GM03348 (cell line): Measurements from ENCODE around the gene TIMP4.

Experiments
- DNase-seq: peaks from one replicate; pipeline ENCODE4 v3.0.0; 2012; ENCODE audit warnings: low spot score

Gene TIMP4

GRCh38 chr3:12158387-12159226 is at the start of gene TIMP4:
Gene TIMP4, minus strand, starts transcription at chr3:12158912. Its CDS starts 72 bp downstream, at chr3:12158840.
- DNase-seq: peak; percentile 67

DNA sequence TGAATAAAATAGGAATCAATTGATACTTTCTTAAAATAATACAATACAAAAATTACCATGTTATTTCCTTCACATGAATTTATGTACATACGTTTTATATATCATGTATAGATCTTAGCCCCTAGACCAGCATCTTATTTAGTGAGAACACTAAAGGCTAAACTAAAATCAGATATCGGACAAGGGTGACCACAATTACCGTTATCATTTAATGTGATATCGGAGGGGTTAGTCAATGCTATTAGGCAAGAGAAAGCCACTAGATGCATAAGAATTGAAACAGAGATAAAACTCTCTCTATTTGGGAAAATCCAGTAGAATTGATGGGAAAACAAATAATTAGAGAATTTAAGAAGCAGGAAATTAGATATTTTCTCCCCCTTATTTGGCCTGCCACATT is 46.5 kb upstream of the TIMP4 start:
- no peak for DNase-seq

DNA sequence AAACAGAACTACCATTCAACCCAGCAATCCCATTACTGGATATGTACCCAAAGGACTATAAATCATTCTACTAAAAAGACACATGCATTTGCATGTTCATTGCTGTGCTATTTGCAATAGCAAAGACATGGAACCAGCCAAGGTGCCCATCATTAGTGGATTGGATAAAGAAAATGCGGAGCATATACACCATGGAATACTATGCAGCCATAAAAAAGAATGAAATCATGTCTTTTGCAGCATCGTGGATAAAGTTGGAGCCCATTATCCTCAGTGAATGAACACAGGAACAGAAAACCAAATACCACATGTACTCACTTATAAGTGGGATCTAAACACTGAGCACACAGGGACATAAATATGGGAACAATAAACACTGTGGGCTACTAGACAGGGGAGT is 43.1 kb upstream of the TIMP4 start:
- DNase-seq: no peak

DNA sequence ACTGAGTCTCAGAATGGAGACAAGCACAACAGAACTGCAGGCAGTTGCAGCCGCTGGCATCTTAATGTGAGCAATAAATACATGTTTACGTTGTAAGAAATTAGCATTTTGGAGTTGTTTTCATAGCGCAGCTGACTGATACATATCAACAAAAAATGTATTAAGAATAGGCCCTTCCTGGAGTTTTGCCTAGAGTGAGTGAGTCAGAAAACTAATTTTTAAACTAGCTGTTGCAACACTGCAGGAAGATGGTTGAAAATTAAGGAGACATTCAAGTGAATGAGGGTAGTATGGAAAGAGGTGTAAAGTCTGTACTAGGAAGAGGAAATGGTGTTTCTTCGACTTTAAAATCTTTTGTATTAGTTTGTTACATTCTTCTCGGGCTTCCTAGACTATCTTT is 39.6 kb upstream of the TIMP4 start:
- peak; percentile 60 for DNase-seq

GRCh38 chr3:12197475-12197874 is 38.8 kb upstream of the TIMP4 start:
- no peak for DNase-seq

DNA sequence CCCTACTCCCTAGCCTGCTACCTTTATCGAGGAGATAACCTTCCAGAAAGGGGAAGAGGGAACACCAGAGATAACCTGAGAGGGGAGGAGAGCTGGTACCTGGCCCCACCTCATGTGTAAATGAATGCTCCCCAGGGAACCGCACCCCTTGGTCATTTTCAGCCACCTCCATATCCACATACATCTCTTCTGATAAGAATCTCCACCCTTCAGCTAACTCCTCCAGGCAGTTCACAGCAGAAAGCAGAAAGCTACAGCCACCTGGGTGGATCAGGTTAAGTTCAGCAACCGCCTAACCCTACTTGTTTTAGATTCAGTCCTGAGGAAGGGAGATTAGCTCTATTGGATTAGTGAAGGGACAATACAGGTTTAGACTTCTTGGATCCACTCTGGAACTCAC is 38.0 kb upstream of the TIMP4 start:
- no peak for DNase-seq

DNA sequence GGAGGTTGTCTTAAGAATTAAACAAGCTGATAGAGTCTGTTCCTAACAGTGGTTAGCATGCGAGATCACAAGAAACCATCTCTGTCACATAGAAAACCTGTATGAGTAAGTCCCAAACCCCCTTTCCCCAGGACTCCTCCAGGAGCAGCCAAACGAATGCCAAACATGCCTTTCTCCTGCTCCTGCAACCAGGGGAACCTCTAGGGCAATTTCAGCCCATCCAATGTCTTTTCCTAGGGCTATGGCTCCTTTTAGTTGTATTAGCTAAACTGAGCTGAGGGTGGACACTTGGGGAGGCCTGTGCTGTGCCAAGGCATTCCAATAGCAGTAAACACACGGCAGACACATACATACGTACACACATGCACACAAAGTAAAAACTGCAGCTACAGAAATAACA is 36.5 kb upstream of the TIMP4 start:
- no peak for DNase-seq

DNA sequence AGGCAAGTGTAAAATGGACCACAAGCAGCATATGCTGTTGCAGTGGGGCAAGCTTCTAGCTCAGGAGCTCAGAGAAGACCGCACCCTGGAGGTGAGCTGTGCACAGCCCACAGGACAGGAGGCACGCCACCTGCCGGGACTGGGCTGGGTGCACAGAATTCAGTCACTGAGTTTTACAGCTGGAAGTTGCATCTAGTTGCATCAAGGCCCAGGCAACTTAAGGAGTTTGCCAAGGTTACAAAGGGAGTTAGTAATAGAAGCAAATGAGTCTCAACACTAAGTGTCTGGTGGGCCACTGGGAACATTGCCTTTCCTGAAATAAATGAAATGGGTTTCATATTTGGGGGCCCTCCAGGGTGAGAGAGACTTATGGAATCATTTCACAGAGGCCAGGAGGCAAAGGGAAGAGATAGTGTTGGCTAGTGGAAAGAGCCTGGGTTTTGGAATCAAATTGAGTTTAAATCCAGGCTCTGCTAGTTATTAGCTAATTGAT is 36.0 kb upstream of the TIMP4 start:
- DNase-seq: no peak

- peak; percentile 48 for DNase-seq
Measured at GRCh38 chr3:12194209-12194608, 35.5 kb upstream of the TIMP4 start.

GRCh38 chr3:12193485-12194165 is 34.9 kb upstream of the TIMP4 start:
- peak; percentile 89 for DNase-seq

DNA sequence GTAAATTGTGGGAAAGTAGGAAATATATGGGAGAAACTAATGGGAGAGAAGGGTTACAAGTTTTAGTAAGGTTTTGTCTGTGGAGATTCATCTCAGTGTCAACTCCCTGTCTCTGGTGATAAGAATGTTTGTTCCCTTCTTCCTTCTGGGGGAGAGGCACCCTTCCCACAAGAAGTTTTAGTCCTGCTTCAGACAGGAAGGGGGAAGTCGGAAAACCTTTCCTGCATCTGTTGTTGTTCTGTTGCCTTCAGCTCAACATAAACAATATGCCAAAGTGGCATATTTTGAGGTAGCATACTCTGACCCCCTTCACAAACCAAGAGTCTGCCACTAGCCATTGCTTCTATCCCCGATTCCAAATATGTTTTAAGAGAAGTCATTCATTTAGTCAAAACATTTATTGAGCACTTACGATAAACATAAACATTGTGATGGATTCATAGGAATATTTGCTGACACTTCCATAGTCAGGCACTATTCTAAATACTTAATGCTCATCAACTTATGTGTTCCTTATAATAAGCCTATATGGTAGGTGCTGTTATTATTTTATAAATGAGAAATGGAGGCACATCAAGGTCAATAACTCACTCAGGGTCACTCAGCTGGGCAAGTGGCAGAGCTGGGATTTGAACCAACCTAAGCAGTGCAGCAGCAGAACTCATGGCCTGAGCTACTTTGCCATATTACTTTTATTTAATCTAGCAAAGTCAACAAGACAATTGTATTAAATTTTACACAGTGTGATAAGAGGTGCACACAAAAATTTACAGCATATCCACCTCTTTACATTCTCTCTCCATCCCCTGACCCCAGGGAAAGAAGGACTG is 34.2 kb upstream of the TIMP4 start:
- no peak for DNase-seq

- DNase-seq: no peak
Measured at GRCh38 chr3:12192173-12192572, 33.5 kb upstream of the TIMP4 start.

- no peak for DNase-seq
Measured at GRCh38 chr3:12191559-12191958, 32.8 kb upstream of the TIMP4 start.

- no peak for DNase-seq
Measured at GRCh38 chr3:12190832-12191231, 32.1 kb upstream of the TIMP4 start.

- DNase-seq: no peak
Measured at GRCh38 chr3:12190221-12190807, 31.6 kb upstream of the TIMP4 start.

DNA sequence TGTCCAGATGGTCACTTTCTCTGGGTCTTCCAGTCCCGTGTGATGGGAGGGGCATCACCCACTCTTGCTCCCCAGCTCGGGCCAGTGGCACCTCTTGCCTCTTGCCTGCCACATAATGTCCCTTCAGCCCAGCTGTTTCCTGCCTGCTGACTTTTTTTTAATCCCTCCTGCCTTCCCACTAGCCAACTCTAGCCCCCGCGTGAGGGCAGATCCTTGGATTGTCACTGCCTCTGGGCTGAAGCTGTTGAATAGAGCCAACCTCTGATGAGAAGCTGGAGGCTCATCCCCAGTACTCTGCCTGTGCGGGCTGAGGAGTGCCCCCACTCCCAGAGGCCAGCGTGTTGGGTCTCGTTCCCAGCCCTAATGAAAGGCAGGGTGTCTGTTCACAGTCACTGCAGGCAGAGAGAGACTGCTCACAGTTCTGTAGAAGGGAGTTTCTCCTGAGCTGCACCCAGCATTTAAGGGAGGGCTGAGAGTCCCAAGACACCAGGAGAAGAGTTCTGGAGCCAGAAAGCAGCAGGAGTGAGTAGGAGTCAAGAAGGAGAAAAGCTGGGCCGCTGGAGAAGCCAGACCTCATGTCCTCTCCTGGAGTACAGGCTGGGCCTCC is 30.1 kb upstream of the TIMP4 start:
- no peak for DNase-seq

DNA sequence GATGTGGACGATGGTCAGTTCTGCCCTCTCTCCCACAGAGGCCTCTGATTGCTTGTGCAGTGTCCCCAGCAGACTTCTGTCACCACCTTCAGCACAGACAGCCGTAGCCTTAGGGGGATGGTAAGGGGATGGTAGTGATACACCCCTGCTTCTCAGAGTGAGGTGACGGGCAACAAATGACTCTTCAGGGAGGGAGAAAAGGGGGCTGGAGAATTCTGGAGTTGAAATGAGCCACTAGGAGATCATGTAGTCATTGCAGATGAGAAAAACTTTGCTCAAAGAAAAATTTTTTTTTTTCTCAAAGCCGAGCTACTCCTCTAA is 29.6 kb upstream of the TIMP4 start:
- DNase-seq: no peak

GRCh38 chr3:12187448-12188327 is 29.0 kb upstream of the TIMP4 start:
- peak; percentile 68 for DNase-seq

- DNase-seq: no peak
Measured at GRCh38 chr3:12186515-12187286, 28.0 kb upstream of the TIMP4 start.

DNA sequence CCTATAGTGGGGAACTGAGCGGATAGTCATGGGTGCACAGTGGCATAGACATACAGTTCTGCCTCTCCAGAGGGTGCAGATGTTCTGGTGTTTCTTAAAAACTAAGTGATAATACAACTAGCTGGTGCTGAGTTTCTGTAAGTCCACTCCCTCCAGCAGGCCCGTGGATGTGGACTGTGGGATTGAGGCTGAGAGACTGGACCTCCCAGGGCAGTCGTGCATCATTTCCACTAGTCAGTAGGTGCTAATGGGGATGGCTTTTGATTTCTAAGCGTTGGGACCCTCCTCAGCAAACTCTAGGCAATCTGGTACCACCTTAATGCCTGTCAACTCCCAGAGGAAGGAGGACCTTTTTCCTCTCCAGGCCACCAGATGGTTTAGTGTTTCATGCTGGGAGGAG is 27.3 kb upstream of the TIMP4 start:
- DNase-seq: no peak
